GM18508 (cell line): ENCODE data around the gene ZNF41.
"Not testable (repeated sequence)": the region's sequence is repeated elsewhere in the genome, so short reads cannot be mapped to it uniquely, and the experiment has no call there.

Experiments
- ATAC-seq: cut with Tn5 transposase; IDR thresholded peaks from one replicate; pipeline ENCODE4 v1.9.1; 2021; ENCODE audit warnings: moderate number of reproducible peaks; ENCODE audit not compliant: insufficient read depth, unreplicated experiment

Gene ZNF41

DNA sequence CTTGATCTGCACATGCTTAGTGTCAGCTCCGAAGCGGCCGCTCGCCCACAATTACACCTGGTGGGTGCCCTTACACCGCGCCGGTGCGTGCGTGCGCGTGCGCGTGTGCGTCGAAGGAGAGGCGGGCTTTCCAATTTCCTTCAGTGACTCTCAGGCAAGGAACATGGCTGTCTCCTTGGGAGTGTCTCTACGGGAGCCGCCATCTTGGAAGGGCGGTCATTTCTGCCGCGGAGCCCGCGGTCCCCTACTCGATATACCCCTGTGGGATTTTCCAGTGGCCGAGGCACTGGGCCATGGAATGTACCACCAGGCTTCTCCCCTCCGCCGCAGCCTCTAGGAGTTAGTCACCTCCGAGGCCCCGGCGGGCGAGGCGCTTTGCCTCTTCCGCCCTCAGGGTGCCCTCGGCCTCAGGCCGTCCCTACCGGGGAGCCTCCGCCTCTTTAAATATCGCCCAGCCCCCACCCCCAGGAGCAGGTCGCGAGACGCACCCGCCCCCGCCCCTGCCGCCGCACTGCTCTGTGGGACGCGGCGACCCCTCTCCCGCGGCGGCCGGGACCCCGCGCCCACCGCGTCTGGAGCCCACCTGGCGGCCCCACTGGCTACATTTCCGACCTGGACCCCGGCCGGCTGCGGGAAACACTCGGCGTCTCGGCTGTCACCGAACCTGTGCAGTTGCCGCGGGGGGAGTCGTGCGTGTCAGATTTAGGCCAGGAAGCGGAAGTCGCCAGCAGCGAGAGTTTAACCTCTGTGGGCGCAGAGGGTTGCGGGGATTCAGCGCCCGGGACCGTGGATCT is at the start of gene ZNF41:
ZNF41 (minus strand) TSS at position 711 of the 794 bp plus-strand sequence. CDS start 15,741 bp downstream, outside the sequence.
- ATAC-seq = no peak

DNA sequence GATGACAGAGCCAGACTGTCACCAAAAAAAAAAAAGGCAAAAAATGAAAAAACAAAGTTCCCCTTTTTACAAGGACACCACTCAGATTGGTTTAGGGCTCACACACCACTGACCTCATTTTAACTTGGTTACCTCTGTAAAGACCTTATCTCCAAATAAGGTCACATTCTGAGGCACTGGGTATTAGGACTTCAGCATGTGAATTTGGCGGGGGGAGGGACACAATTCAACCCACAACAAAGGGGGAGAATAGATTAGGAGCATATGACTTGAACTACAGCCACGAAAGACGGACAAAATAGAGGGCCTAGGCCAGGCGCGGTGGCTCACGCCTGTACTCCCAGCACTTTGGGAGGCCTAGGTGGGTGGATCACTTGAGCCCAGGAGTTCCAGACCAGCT is 47.0 kb upstream of the ZNF41 start:
- ATAC-seq = no peak

DNA sequence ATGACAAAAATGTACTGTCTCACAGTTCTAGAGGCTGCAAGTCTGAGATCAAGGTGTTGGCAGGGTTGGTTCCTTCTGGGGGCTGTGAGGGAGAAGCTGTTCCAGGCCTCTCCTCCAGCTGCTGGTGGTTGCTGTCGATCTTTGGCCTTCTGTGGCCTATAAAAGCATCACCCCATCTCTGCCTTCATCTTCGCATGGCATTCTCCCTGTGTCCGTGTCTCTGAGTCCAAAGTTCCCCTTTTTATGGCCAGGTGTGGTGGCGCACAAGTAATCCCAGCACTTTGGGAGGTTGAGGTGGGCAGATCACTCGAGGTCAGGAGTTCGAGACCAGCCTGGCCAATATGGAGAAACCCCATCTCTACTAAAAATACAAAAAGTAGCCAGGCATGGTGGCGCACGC is 46.5 kb upstream of the ZNF41 start:
- no peak for ATAC-seq

DNA sequence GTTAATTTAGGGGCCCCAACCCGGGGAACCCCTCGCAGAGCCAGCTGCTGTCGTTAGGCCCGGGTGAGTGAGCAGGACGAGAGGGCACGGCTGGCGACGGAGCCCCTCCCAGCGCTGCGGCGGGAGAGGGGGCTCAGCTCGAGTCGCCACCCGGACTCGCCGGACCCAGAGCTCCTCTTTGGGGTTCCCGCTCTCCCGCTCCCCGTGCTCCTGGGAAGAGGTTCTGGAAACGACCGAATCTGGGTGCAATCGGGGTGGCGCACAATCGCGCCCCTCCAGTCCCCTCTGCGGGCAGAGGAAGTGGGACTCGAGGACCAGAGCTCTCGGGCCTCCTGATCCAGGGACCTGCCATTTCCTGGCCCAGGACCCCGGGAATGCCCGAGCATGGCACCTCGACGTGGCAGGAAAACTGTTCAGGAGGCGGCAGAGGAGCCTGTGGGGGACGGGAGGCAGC is 40.7 kb upstream of the ZNF41 start:
- no peak for ATAC-seq

DNA sequence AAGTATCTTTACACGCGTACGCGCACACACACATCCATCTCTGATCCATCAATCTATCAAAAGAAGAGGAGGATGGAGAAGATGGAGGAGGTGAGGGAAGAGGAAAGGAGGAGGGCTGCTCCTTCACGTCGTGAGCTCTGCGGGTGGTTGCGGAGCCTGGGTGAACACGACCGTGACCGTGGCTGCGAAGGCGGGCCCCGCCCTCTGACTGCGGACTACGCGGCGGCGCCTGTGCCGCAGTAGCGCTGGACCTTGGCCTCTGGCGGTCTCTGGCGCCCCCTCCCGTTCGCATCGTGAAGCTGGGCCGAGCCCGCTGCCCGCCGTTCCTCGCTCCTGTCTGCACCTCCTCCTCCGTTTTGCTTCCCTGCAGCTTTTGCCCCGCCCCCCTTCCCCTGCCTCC is 40.3 kb upstream of the ZNF41 start:
- ATAC-seq = no peak

DNA sequence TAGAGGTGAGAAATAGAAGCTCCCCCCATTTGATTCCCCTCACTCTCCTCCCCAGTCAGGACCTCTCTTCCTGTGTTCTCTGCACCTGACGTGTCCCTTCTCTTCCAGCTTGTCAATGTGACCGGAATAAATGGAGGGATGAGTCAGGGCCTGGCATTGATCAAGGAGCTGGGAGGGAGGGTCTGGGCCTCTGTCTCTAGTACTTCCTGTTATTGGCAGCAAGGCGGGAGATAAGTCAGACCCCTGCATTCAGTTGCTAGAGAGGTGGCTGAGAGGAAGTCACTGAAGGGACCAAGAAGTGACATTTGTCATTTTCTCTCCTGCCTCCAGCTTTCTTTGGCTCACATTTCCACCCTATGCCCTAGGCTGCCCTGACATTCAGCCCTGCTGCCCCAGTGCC is 35.1 kb upstream of the ZNF41 start:
- ATAC-seq = no peak

DNA sequence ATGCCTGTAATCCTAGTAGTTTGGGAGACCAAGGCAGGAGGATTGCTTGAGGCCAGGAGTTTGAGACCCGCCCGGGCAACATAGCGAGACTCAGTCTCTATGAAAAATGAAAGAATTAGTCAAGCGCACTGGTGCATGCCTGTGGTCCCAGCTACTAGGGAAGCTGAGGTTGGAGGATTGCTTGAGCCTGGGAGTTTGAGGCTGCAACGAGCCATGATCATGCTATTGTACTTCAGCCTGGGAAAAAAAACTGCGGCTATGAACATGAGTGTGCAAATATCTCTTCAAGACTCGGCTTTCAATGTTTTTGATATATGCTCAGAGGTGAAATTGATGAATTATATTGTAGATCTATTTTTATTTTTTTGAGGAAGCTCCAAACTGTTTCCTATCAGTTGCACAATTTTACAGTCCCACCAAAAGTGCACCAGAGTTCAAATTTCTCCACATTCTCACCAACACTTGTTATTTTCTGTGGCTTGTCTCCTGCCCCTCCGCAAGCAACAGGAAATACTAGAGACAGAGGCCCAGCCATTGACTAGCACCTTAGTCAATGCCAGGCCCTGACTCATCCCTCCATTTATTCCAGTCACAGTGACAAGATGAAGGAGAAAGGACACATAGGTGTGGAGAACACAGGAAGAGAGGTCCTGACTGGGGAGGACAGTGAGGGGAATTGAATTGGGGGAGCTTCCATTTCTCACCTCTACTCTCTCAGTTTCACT is 33.1 kb upstream of the ZNF41 start:
- no peak for ATAC-seq

DNA sequence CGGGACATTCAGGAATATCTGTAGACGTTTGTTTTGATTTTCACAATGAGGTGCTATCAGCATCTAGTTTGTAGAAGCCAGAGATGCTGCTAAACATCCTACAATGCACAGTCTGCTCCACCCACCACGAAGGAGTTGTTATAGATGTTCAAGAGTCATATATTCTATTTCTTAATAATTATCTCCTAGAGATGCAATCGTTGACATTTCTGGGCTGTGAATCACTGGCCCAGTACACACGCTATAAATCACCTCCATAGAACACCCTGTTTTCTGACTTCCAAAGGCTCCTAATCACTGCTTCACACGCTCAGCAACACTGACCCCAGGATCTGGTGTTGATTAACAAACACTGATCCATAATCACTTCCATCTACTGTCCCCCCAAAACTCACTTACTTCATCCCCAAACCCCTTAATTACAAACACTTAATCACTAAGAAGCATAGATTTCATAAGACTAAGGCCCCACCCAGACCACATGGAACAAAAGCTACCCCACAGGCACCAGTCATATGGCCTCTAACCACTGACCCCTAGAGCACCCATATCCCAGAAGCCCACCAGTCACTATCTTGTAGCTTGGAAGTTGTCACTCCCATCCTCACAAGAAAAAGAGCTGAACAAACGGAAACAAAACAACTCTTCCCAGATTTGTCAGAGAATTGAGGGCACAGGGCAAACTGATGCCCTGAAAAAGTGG is 31.7 kb upstream of the ZNF41 start:
- ATAC-seq = no peak

DNA sequence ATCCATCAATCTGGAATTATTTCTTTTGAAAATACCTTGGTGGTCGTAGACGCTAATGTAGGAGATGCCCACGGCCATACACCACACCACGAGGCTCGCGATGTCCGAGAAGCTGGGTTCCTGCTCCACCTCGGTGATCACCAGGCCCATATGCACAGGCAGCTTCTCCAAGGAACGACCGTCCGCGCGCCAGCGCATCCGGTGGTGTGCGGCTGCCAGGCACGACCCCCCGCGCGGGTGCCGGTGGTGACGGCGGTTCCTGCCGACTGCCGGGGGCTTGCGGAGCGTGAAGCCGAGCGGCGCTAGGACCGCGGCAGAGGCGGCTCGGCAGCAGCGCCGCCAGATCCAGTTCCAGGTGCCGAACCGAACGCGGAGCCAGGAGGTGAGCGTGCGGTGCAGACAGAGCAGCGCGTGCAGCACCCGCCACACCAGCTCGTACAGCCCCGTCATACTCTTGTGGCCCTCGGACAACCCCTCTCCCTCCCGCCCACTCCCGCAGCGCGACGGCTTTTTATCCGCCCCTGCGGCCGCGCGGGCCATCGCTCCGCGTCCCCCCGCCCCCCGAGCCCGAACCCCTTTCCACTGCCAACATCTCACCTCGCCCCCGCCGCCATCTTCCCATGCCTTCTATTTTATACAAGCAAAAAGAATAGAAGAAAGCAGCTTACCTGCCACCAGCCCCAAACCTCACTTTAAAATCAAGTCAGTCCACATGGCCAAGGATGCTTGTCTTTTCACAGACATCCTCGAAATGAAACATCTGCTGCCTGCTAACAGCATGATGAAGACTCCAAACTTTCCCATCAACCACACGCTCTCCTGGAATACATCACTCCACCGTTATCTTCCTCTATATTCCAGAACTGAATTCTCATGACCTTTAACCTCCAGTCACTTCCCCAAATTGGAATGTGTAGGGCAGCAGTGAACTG is 30.3 kb upstream of the ZNF41 start:
- ATAC-seq = not testable (repeated sequence)

DNA sequence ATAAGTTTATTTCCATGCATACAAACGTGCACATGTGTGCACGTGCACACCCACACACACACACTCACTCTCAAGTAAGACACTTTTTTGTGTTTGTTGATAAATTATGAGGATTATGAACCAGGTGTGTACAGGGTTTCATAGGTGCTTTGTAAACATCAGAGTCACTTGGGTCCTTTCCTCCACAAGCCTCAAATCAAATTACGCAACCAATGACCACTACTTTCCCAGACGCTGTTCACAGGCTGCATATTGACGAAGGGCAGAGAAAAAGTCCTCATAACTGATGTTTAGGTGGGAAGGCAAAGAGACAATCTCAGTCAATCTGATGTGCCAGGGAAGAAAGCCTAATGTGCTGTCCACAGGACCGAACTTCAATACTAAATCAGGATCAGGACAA is 29.4 kb upstream of the ZNF41 start:
- not testable (repeated sequence) for ATAC-seq

DNA sequence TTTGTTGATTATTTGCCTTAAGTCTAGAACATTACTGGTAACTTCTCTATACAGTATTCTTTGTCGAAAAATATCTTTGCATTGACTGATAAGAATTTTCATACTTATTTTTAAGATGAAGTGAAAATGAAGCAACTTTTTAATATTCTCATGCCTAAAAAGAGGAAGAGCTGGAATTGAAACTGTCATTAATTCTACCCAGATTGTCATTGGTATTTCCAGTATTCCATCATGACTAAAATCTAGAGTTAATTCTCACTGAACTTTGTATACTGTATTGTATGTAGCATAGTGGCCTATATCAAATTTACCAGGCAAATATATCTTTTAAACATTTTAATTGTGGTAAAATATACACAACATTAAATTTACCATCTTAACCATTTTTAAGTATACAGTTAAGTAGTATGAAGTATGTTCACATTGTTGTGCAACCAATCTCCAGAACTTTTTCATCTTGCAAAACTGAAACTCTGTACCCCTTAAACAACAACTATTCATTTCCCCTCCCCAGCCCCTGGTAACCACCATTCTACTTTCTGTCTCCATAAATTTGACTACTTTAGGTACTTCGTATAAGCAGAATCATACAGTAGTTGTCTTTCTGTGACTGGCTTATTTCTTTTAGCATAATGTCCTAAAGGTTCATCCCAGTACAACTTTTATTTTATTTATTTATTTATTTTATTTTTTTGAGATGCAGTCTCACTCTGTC is 24.3 kb upstream of the ZNF41 start:
- no peak for ATAC-seq

DNA sequence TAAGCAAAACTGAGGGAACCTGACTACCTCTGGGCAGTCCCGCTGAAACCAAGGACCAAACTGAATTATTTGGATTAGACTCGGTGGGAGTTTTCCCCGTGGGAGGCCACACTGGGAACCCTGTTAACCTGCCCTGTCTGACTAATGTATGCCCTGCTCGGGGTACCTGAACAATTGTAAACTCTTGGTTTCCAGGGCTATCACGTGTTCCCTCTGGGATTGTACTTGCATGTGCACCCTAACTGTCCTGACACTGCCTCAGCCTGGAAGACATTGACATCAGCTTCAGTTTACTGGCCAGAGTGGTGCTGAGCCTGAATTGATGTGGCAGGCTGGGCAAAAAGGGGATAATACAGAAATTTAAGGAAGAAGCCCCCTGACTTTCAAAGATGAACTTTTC is 20.1 kb upstream of the ZNF41 start:
- ATAC-seq = no peak

DNA sequence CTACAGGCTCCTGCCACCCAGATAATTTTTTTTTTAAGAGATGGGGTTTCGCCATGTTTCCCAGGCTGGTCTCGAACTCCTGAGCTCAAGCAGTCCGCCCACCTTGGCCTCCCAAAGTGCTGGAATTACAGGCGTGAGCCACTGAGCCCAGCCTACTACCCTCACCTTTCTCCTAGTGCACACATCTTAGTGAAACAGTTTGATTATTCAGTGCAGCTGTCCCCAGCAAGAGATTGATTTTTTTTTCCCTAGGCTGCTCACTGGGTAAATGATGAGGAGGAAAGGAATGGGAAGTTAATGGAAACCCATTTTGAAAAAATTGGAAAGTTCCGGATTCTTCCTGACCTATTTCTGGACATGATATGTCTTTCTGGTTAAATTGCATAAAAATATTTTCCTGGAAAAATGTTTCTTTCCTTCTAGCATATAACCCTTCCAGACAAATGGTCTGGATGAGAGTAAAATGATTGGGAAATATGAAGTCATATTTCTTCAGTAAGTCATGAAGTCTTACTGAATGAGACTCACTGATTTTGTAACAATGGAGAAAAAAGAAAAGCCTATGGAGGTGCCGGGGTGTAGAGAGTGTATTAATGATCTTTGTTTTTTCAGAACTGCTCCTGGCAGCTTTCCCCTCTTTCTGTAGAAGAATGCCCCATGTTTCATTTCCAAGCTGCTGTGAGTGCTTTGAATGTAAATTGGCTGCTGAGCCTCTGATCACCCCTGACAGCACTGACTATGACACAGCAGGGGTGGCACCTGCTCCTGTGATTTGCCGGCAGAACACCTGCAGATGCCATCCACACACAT is 19.5 kb upstream of the ZNF41 start:
- no peak for ATAC-seq

DNA sequence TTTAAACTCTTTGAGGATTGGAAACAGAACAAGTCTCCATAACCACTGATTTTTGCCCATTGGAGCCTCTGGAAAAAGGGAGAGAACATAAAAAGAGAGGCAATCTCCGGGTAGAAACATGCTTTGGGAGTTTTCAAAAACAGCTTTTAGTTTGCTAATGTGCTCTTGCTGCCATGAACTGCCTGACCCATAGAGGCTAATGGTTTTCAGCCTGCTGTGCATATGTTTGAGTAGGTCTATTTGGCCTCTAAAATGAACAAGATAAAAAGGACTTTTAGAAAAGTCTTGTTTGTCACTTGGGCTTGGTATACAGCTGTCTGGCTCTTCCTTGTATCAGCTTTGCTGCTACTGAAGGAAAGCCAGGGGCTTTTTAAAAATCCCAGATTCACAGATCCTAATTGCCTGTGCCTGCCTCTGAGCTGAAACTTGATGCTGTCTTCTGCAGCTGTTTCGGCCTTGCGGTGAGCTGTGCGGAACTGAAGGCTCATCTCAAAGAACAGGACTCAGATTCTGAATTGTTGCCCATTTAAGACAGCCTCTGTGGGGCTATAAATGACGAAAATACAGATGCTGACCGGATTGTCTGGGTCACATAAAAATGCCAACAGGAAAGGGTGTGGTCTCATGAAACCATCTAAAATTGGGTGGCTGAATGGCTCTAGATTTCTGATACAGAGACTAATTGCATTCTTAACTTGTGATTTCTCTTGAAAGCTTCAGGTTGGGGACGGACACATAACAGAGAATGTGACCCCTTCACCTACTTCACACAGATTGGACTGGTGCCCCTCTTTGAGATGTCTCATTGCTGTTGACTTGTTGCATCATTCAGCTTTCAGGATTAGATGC is 18.4 kb upstream of the ZNF41 start:
- no peak for ATAC-seq

DNA sequence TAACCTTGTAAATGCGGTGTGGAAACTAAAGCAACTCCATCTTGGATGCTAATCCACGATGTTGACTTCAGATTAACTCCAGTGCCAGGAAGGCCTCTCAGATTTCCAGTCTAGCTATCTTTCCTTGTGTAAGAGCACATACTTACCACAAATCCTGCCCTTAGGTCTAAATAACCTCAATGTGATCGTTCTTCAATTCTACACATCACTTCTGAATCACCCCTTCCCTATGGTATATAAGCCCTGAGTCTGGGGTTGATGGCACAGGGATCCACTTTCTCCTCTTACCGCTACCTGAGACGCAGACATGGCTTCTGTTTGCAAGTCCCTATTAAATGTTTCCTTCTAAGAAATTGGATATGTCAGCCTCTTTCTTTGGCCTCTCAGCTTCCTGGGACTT is 17.5 kb upstream of the ZNF41 start:
- ATAC-seq = no peak

DNA sequence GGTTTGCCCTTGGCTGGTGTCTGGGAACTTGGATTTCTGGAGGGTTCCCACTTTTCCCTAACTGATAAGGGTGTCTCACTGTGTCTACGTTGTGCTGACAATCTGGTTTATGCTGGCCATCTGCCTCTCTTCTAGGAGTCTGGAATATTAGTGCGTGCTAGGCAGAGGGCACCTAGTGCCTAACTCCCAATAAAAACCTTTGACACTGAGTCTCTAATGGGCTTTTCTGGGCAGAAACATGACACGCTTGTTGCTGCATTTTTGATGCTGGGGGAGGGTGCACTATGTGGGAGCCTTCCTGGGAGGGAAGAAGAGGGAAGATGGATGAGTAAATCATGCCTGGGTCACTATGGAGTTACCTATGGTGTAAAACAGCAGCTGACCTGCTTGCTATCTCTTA is 16.3 kb upstream of the ZNF41 start:
- no peak for ATAC-seq

DNA sequence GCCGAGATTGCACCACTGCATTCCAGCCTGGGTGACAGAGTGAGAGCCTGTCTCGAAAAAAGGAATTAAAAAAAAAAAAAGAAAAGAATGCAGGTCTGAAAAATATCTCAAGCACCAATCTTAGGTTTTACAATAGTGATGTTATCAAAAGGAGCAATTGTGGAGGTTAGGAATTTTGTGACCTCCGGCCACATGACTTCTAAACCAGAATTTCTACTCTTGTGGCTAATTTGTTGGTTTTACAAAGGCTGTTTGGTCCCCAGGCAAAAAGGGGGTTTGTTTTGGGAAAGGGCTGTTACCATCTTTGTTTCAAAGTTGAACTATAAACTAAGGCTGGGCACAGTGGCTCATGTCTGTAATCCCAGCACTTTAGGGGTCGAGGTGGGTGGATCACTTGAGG is 15.4 kb upstream of the ZNF41 start:
- no peak for ATAC-seq
